Activated T-helper 2 cell treated with anti-CD3 and anti-CD28 coated beads, Interferon-gamma antibody, Interleukin-2, Interleukin-4, amounts not matched to agents 10 μg/mL and 5 μg/mL and 100 μg/mL, durations not matched to agents 14 hours and 24 hours and 36 hours (primary cell): ENCODE results near the gene YY2. TPM values are rescaled to one million over a fixed set of nuclear protein-coding genes. Genes with fewer than 3 reads are reported as not detected.
"Not testable (repeated sequence)": the region's sequence is repeated elsewhere in the genome, so short reads cannot be mapped to it uniquely, and the experiment has no call there.

Experiments
- DNase-seq: peaks from one replicate; pipeline ENCODE4 v3.0.0; 2021; ENCODE audit warnings: low spot score
- H3K27ac Mint-ChIP-seq: one replicate; pipeline ENCODE4 v1.8.0; 2021; ENCODE audit warnings: mixed read lengths
- H3K27me3 Mint-ChIP-seq: one replicate; pipeline ENCODE4 v1.8.0; 2021; ENCODE audit warnings: low read depth, mixed read lengths
- H3K36me3 Mint-ChIP-seq: one replicate; pipeline ENCODE4 v1.8.0; 2021; ENCODE audit warnings: low read depth, mixed read lengths
- H3K4me1 Mint-ChIP-seq: one replicate; pipeline ENCODE4 v1.8.0; 2021; ENCODE audit warnings: low read depth, mixed read lengths
- H3K4me3 Mint-ChIP-seq: one replicate; pipeline ENCODE4 v1.8.0; 2021; ENCODE audit warnings: low read depth, mild to moderate bottlenecking, moderate library complexity, mixed read lengths
- H3K9me3 Mint-ChIP-seq: one replicate; pipeline ENCODE4 v1.8.0; 2021; ENCODE audit warnings: mixed read lengths
- intact Hi-C: fragments of 100-400 bp; cut with micrococcal nuclease; formaldehyde crosslinking; loops from one replicate; pipeline ENCODE4 v1.15.1; 2023
- total RNA-seq: library from RNA; stranded (reverse); gene quantifications from 2 replicates; pipeline ENCODE4 v1.2.3, GENCODE V29; 2022

YY2 gene
- total RNA-seq, 1 donor from 2014 or later, result 2.0 TPM

GRCh38 chrX:21843179-21843578 is 12.6 kb upstream of the YY2 start:
- Mint-ChIP-seq H3K9me3 (no peaks in the 10 kb centered on the region), H3K4me3 (no peak overlapping the region), H3K27me3 (no peaks in the 10 kb centered on the region), H3K36me3 (peaks cover 28% of the 10 kb centered on the region), H3K4me1 (peaks cover 6% of the 10 kb centered on the region), H3K27ac (no peak overlapping the region)
- no peak for DNase-seq
- intact Hi-C loops, result loop anchor here (5.0 kb wide), 1 partner anchor 89 kb away; no protein-coding TSS in a partner anchor

- intact Hi-C loops, result no loop called here
- Mint-ChIP-seq H3K27ac (no peak overlapping the region), H3K9me3 (no peaks in the 10 kb centered on the region)
Measured at GRCh38 chrX:21845096-21845495, 10.7 kb upstream of the YY2 start.

GRCh38 chrX:21847342-21847741 is 8.4 kb upstream of the YY2 start:
- Mint-ChIP-seq H3K4me1 (no peaks in the 10 kb centered on the region), H3K4me3 (no peak overlapping the region), H3K27ac (no peak overlapping the region), H3K9me3 (no peaks in the 10 kb centered on the region), H3K27me3 (no peaks in the 10 kb centered on the region), H3K36me3 (peaks cover 25% of the 10 kb centered on the region)
- intact Hi-C loops, result no loop called here
- DNase-seq, result no peak

More at GRCh38 chrX:21845096-21845495, 10.7 kb upstream of the YY2 start:
- no peak for DNase-seq
- no peak overlapping the region for H3K4me3 Mint-ChIP-seq
- H3K4me1 Mint-ChIP-seq, result peaks cover 5% of the 10 kb centered on the region
- no peaks in the 10 kb centered on the region for H3K27me3 Mint-ChIP-seq
- H3K36me3 Mint-ChIP-seq, result peaks cover 28% of the 10 kb centered on the region

- H3K36me3 Mint-ChIP-seq, result peaks cover 20% of the 10 kb centered on the region
- H3K4me3 Mint-ChIP-seq, result no peak overlapping the region
- H3K27ac Mint-ChIP-seq, result no peak overlapping the region
- H3K4me1 Mint-ChIP-seq, result no peaks in the 10 kb centered on the region
- intact Hi-C loops, result no loop called here
- no peaks in the 10 kb centered on the region for H3K9me3 Mint-ChIP-seq
- no peaks in the 10 kb centered on the region for H3K27me3 Mint-ChIP-seq
- DNase-seq, result no peak
Measured at GRCh38 chrX:21853578-21853977, 2.2 kb upstream of the YY2 start.

GRCh38 chrX:21856504-21856903 is 717 bp downstream of the YY2 start:
- Mint-ChIP-seq H3K4me3 (no peak overlapping the region), H3K27me3 (no peaks in the 10 kb centered on the region), H3K4me1 (no peaks in the 10 kb centered on the region), H3K27ac (no peak overlapping the region), H3K9me3 (no peaks in the 10 kb centered on the region), H3K36me3 (peaks cover 20% of the 10 kb centered on the region)
- intact Hi-C loops, result no loop called here
- no peak for DNase-seq

- DNase-seq, result no peak
- no peaks in the 10 kb centered on the region for H3K9me3 Mint-ChIP-seq
- no peaks in the 10 kb centered on the region for H3K36me3 Mint-ChIP-seq
- no peak overlapping the region for H3K4me3 Mint-ChIP-seq
- H3K4me1 Mint-ChIP-seq, result peaks cover 4% of the 10 kb centered on the region
- H3K27me3 Mint-ChIP-seq, result no peaks in the 10 kb centered on the region
- intact Hi-C loops, result no loop called here
- no peak overlapping the region for H3K27ac Mint-ChIP-seq
Measured at GRCh38 chrX:21863241-21863640, 7.5 kb downstream of the YY2 start.

- DNase-seq, result no peak
- H3K9me3 Mint-ChIP-seq, result no peaks in the 10 kb centered on the region
- H3K27me3 Mint-ChIP-seq, result no peaks in the 10 kb centered on the region
- no peaks in the 10 kb centered on the region for H3K36me3 Mint-ChIP-seq
- H3K4me3 Mint-ChIP-seq, result no peak overlapping the region
- peaks cover 4% of the 10 kb centered on the region for H3K4me1 Mint-ChIP-seq
- intact Hi-C loops, result no loop called here
- H3K27ac Mint-ChIP-seq, result no peak overlapping the region
Measured at GRCh38 chrX:21865436-21865835, 9.6 kb downstream of the YY2 start.

- intact Hi-C loops, result no loop called here
- H3K27me3 Mint-ChIP-seq, result no peaks in the 10 kb centered on the region
- peaks cover 6% of the 10 kb centered on the region for H3K4me1 Mint-ChIP-seq
- H3K36me3 Mint-ChIP-seq, result no peaks in the 10 kb centered on the region
- H3K27ac Mint-ChIP-seq, result no peak overlapping the region
- no peak overlapping the region for H3K4me3 Mint-ChIP-seq
- no peaks in the 10 kb centered on the region for H3K9me3 Mint-ChIP-seq
- DNase-seq, result no peak
Measured at GRCh38 chrX:21870494-21870893, 14.7 kb downstream of the YY2 start.

- Mint-ChIP-seq H3K4me3 (no peak overlapping the region), H3K36me3 (no peaks in the 10 kb centered on the region), H3K27me3 (no peaks in the 10 kb centered on the region), H3K9me3 (no peaks in the 10 kb centered on the region), H3K27ac (no peak overlapping the region), H3K4me1 (peaks cover 5% of the 10 kb centered on the region)
- intact Hi-C loops, result no loop called here
- DNase-seq, result no peak
Measured at GRCh38 chrX:21873063-21873775, 17.4 kb downstream of the YY2 start.

- H3K4me1 Mint-ChIP-seq, intact Hi-C loops, H3K27me3 Mint-ChIP-seq, H3K4me3 Mint-ChIP-seq, H3K27ac Mint-ChIP-seq, H3K9me3 Mint-ChIP-seq, DNase-seq, H3K36me3 Mint-ChIP-seq: not testable (repeated sequence)
Measured at GRCh38 chrX:21874182-21874581, 18.4 kb downstream of the YY2 start.

- no peaks in the 10 kb centered on the region for H3K36me3 Mint-ChIP-seq
- no peak for DNase-seq
Measured at GRCh38 chrX:21875013-21875412, 19.2 kb downstream of the YY2 start.

GRCh38 chrX:21881881-21882574 is 26.2 kb downstream of the YY2 start:
- Mint-ChIP-seq H3K36me3 (peaks cover 10% of the 10 kb centered on the region), H3K4me3 (no peak overlapping the region), H3K9me3 (no peaks in the 10 kb centered on the region), H3K27ac (no peak overlapping the region), H3K4me1 (no peaks in the 10 kb centered on the region), H3K27me3 (no peaks in the 10 kb centered on the region)
- DNase-seq, result no peak
- intact Hi-C loops, result no loop called here

More at GRCh38 chrX:21875013-21875412, 19.2 kb downstream of the YY2 start:
- Mint-ChIP-seq H3K27me3 (no peaks in the 10 kb centered on the region), H3K4me1 (peaks cover 5% of the 10 kb centered on the region), H3K4me3 (no peak overlapping the region), H3K27ac (no peak overlapping the region), H3K9me3 (no peaks in the 10 kb centered on the region)
- intact Hi-C loops, result no loop called here

- Mint-ChIP-seq H3K36me3 (peaks cover 10% of the 10 kb centered on the region), H3K4me1 (no peaks in the 10 kb centered on the region), H3K4me3 (no peak overlapping the region), H3K27ac (no peak overlapping the region), H3K9me3 (no peaks in the 10 kb centered on the region), H3K27me3 (no peaks in the 10 kb centered on the region)
- intact Hi-C loops, result no loop called here
- DNase-seq, result no peak
Measured at GRCh38 chrX:21883258-21883657, 27.5 kb downstream of the YY2 start.
